Thoracic aorta (tissue), 2 donors: Measurements from ENCODE around the gene TFF1. TPM values are rescaled to one million over a fixed set of nuclear protein-coding genes. Genes with fewer than 3 reads are reported as not detected.

ENCODE experiments used
- ATAC-seq: fragments of 150-250 bp; one replicate; pipeline ENCODE4 v1.8.0; 2017; ENCODE audit warnings: low read depth; ENCODE audit not compliant: insufficient number of reproducible peaks, low FRiP score
- DNase-seq: peaks from one replicate; pipeline ENCODE4 v3.0.0-alpha.2; 2020; ENCODE audit warnings: low spot score
- H3K27ac ChIP-seq, 2 donors: fragments of 200-600 bp; sonication (generic); 1 replicate in 1 of 2; 2 replicates in 1 of 2; pipeline ENCODE4 v1.5.1; 2016; ENCODE audit warnings: mild to moderate bottlenecking in 2 of 2, moderate library complexity in 2 of 2
- H3K27me3 ChIP-seq: fragments of 200-600 bp; sonication (generic); replicated peaks from 2 replicates; pipeline ENCODE4 v1.6.0; 2016; ENCODE audit warnings: mild to moderate bottlenecking; ENCODE audit not compliant: insufficient read depth
- H3K36me3 ChIP-seq: fragments of 200-600 bp; sonication (generic); one replicate; pipeline ENCODE4 v1.5.1; 2016
- H3K4me1 ChIP-seq, 2 donors: fragments of 200-600 bp; sonication (generic); 1 replicate in 1 of 2; 2 replicates in 1 of 2; pipeline versions ENCODE4 v1.5.1 to v1.6.0; 2016; ENCODE audit warnings: low read depth in 2 of 2, mild to moderate bottlenecking in 1 of 2; ENCODE audit not compliant: control insufficient read depth in 1 of 2
- H3K4me3 ChIP-seq: fragments of 200-600 bp; sonication (generic); 2 replicates; pipeline ENCODE4 v1.5.1; 2016; ENCODE audit warnings: mild to moderate bottlenecking
- H3K9me3 ChIP-seq: fragments of 200-600 bp; sonication (generic); 2 replicates; pipeline ENCODE4 v1.5.1; 2016
- CTCF ChIP-seq: fragments of 200-600 bp; sonication (generic); IDR thresholded peaks from one replicate; pipeline ENCODE4 v1.5.1; 2019; ENCODE audit warnings: antibody characterized with exemption
- total RNA-seq, 2 donors: library from RNA; depleted of rRNA; stranded (reverse); fragments of >200 nt; gene quantifications; one replicate each; pipeline versions ENCODE4 v1.1.0 to v1.2.3, GENCODE V29; 2016

The TFF1 gene
- total RNA-seq, 2 donors from 2014 or later = 85.8 TPM; not detected in 1

GRCh38 chr21:42385619-42386018 lies 19.3 kb upstream of the TFF1 start:
- H3K27ac ChIP-seq = no peak overlapping the region
- no peaks in the 10 kb centered on the region for H3K4me1 ChIP-seq
- ATAC-seq (no peak), DNase-seq (no peak)
- no peaks in the 10 kb centered on the region for H3K9me3 ChIP-seq
- H3K4me3 ChIP-seq = no peak overlapping the region
- TF ChIP-seq CTCF = no peak
- no peaks in the 10 kb centered on the region for H3K27me3 ChIP-seq
- H3K36me3 ChIP-seq = no peaks in the 10 kb centered on the region

GRCh38 chr21:42384989-42385388 lies 18.7 kb upstream of the TFF1 start:
- H3K4me3 ChIP-seq = no peak overlapping the region
- no peak for ATAC-seq
- H3K4me1 ChIP-seq = no peaks in the 10 kb centered on the region
- no peaks in the 10 kb centered on the region for H3K27me3 ChIP-seq
- no peak overlapping the region for H3K27ac ChIP-seq
- TF ChIP-seq CTCF = no peak
- no peak for DNase-seq
- H3K36me3 ChIP-seq = no peaks in the 10 kb centered on the region
- no peaks in the 10 kb centered on the region for H3K9me3 ChIP-seq

- H3K4me1 ChIP-seq = no peaks in the 10 kb centered on the region
- no peaks in the 10 kb centered on the region for H3K9me3 ChIP-seq
- H3K27ac ChIP-seq = no peak overlapping the region
- no peak overlapping the region for H3K4me3 ChIP-seq
- DNase-seq (no peak), ATAC-seq (no peak)
- H3K27me3 ChIP-seq = no peaks in the 10 kb centered on the region
- H3K36me3 ChIP-seq = no peaks in the 10 kb centered on the region
- no peak for TF ChIP-seq CTCF
Observed at GRCh38 chr21:42384156-42384945, 18.0 kb upstream of the TFF1 start.

GRCh38 chr21:42383331-42383730 lies 17.0 kb upstream of the TFF1 start:
- H3K4me1 ChIP-seq = no peaks in the 10 kb centered on the region
- no peak for TF ChIP-seq CTCF
- no peak overlapping the region for H3K27ac ChIP-seq
- no peak overlapping the region for H3K4me3 ChIP-seq
- H3K36me3 ChIP-seq = no peaks in the 10 kb centered on the region
- ATAC-seq (no peak), DNase-seq (no peak)
- H3K27me3 ChIP-seq = no peaks in the 10 kb centered on the region
- H3K9me3 ChIP-seq = no peaks in the 10 kb centered on the region

GRCh38 chr21:42382915-42383314 lies 16.6 kb upstream of the TFF1 start:
- no peak for DNase-seq
- no peaks in the 10 kb centered on the region for H3K9me3 ChIP-seq
- H3K36me3 ChIP-seq = no peaks in the 10 kb centered on the region
- no peak overlapping the region for H3K4me3 ChIP-seq
- no peaks in the 10 kb centered on the region for H3K27me3 ChIP-seq
- no peak overlapping the region for H3K27ac ChIP-seq
- no peak for ATAC-seq
- no peaks in the 10 kb centered on the region for H3K4me1 ChIP-seq
- TF ChIP-seq CTCF = no peak
